ENCODE data around the gene CNTRL. TPM values are rescaled to one million over a fixed set of nuclear protein-coding genes. Genes with fewer than 3 reads are reported as not detected.

Gene CNTRL
- total RNA-seq, 1 experiment from 2014 or later: 11.6 TPM

DNA sequence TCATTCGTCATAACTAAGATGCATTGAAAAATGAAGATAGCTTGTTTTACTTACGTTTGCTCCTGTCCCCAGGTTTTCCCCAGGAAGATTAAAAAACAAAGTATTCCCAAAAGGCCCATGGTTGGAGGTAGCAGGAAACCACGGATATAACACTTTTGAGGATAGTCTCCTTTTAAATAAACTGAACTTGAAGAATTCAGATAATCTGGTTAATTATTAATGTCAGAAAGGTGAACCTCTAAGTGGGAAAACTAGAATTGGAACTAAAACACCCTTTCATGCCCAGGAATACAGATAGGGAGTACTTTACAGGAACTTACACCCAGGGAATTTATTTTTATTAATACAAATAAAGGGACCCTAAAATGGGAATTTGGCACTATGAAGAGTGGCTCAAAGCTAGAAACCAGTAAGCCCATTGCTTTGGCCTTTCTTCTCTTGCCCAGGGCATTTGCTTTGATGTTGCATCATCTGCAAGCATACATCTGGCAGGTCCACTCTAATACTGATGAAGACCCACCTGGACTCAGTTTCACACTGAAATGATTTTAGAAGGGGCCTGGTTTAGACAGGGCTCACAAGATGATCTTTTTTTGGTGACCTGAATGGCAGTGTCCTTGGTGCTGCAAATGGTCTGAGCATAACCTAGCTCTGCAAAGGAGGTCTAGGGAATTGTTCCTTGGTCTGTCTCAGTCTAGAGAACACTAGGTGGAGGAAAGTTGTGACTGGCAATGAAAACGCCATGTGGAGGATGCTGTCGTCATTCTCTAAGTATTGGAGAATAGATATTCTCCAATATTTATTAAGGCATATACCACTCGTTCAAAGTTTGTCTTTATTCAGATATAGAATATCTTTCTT is 24.4 kb upstream of the CNTRL start, which contains the start of gene C5:
C5 (minus strand) TSS at position 148 of the 861 bp plus-strand sequence; CDS start at position 119, 29 bp downstream.
- Histone ChIP-seq H2BK20ac (ENCODE audit: low read depth, low read length, poor library complexity, severe bottlenecking) (no peak within 1 kb of the TSS), H2BK120ac (ENCODE audit: low read depth, low read length, poor library complexity, severe bottlenecking) (no peak within 1 kb of the TSS), H2AK5ac (ENCODE audit: insufficient read length, low read length) (no peak within 1 kb of the TSS), H4K20me1 (ENCODE audit: control insufficient read depth, insufficient read depth, insufficient read length) (no peaks in the 10 kb centered on the region), H3K27ac (ENCODE audit: insufficient read length, low read depth, low read length) (no peak within 1 kb of the TSS), H3K18ac (ENCODE audit: insufficient read length, low read depth, low read length) (no peak within 1 kb of the TSS), H3K9me3 (ENCODE audit: control insufficient read depth, low read depth, low read length) (no peaks in the 10 kb centered on the region), H3K4me2 (ENCODE audit: insufficient read depth, insufficient read length, low read length) (no peak within 1 kb of the TSS), H3K9ac (ENCODE audit: extremely low read depth, insufficient read length, low read length) (no peak within 1 kb of the TSS), H3K79me2 (ENCODE audit: insufficient read depth, low read length) (no peaks in the 10 kb centered on the region), H4K91ac (ENCODE audit: insufficient read length, low read depth, low read length) (no peak within 1 kb of the TSS), H3K14ac (ENCODE audit: insufficient read depth, low read length) (no peak within 1 kb of the TSS), H4K5ac (ENCODE audit: insufficient read length, low read depth, low read length) (no peak within 1 kb of the TSS), H3K27me3 (ENCODE audit: insufficient read depth, low read length) (no peaks in the 10 kb centered on the region), H3K4me1 (ENCODE audit: insufficient read depth, low read length) (no peaks in the 10 kb centered on the region; the same call in 1 of the 2 replicates), H3K79me1 (ENCODE audit: insufficient read depth, low read depth, low read length, poor library complexity, severe bottlenecking) (no peaks in the 10 kb centered on the region), H3K23ac (ENCODE audit: insufficient read length, low read depth, low read length) (no peak within 1 kb of the TSS), H3K56ac (ENCODE audit: insufficient read length, low read depth, low read length) (no peak within 1 kb of the TSS), H4K8ac (replicated peaks; ENCODE audit: insufficient read length, low read depth, low read length) (no peak within 1 kb of the TSS), H3K4ac (ENCODE audit: low read depth, low read length) (no peak within 1 kb of the TSS), H3K23me2 (ENCODE audit: insufficient read length, low read depth, low read length, poor library complexity, severe bottlenecking) (no peaks in the 10 kb centered on the region), H2AFZ (ENCODE audit: low read length) (no peak within 1 kb of the TSS), H2BK5ac (ENCODE audit: insufficient read length, low read length) (no peak within 1 kb of the TSS), H2BK15ac (ENCODE audit: low read depth, low read length) (no peak within 1 kb of the TSS), H3T11ph (ENCODE audit: low read length) (no peak within 1 kb of the TSS), H2BK12ac (ENCODE audit: insufficient read length, low read depth, low read length) (no peak within 1 kb of the TSS)
- H3K27ac Mint-ChIP-seq: no peak within 1 kb of the TSS
- H3K9me3 Mint-ChIP-seq: no peaks in the 10 kb centered on the region
- TF ChIP-seq, protein P1, sequence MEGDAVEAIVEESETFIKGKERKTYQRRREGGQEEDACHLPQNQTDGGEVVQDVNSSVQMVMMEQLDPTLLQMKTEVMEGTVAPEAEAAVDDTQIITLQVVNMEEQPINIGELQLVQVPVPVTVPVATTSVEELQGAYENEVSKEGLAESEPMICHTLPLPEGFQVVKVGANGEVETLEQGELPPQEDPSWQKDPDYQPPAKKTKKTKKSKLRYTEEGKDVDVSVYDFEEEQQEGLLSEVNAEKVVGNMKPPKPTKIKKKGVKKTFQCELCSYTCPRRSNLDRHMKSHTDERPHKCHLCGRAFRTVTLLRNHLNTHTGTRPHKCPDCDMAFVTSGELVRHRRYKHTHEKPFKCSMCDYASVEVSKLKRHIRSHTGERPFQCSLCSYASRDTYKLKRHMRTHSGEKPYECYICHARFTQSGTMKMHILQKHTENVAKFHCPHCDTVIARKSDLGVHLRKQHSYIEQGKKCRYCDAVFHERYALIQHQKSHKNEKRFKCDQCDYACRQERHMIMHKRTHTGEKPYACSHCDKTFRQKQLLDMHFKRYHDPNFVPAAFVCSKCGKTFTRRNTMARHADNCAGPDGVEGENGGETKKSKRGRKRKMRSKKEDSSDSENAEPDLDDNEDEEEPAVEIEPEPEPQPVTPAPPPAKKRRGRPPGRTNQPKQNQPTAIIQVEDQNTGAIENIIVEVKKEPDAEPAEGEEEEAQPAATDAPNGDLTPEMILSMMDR (conservative IDR thresholded peaks at IDR 0.05): no peak
- peaks cover 5 to 11% of the 10 kb centered on the region in 2 experiments for H3K4me1 Mint-ChIP-seq
- no peak within 1 kb of the TSS for H3K4me3 Mint-ChIP-seq
- H3K27me3 Mint-ChIP-seq (ENCODE audit: low read depth): no peaks in the 10 kb centered on the region
- H3K36me3 Mint-ChIP-seq (ENCODE audit: insufficient read depth in 1 of 3, low read depth in 3 of 3): no peaks in the 10 kb centered on the region
- WGBS (ENCODE audit: extremely low coverage, insufficient read length, low lambda C conversion rate): no CpG with 5 or more reads among the region's 6 CpGs
- DNase-seq: no peak
